SK-N-SH (cell line): ENCODE measurements around the gene ACVR2B.

Experiments used
- EP300 ChIP-seq, 2 experiments: IDR thresholded peaks; 2 replicates each; pipeline versions ENCODE4 v1.4.0 to v1.6.1; 2012; ENCODE audit warnings: borderline replicate concordance in 1 of 2, low read depth in 1 of 2, low read length in 1 of 2
- FOXM1 ChIP-seq: IDR thresholded peaks from 2 replicates; pipeline ENCODE4 v1.4.0; 2012; ENCODE audit warnings: low read depth, mild to moderate bottlenecking
- MXI1 ChIP-seq: IDR thresholded peaks from 2 replicates; pipeline ENCODE4 v1.6.1; 2012; ENCODE audit warnings: mild to moderate bottlenecking, low read depth, low read length, improper control_type of control experiment
- RCOR1 ChIP-seq: fragments of 150-350 bp; IDR thresholded peaks from 2 replicates; pipeline ENCODE4 v1.6.1; 2017; ENCODE audit warnings: antibody characterized with exemption, low read length
- TAF1 ChIP-seq: IDR thresholded peaks from 2 replicates; pipeline ENCODE4 v1.6.1; 2012; ENCODE audit warnings: low read depth, mild to moderate bottlenecking, low read length, moderate library complexity, borderline replicate concordance
- YY1 ChIP-seq: IDR thresholded peaks from 2 replicates; pipeline ENCODE4 v1.4.0; 2012; ENCODE audit warnings: low read depth, mild to moderate bottlenecking
- TF ChIP-seq, protein P1 (sequence below): fragments of 200-600 bp; sonication (generic); IDR thresholded peaks from 2 replicates; pipeline ENCODE4 v1.6.1; 2017; ENCODE audit warnings: antibody characterized with exemption, mild to moderate bottlenecking, moderate library complexity

DNA sequence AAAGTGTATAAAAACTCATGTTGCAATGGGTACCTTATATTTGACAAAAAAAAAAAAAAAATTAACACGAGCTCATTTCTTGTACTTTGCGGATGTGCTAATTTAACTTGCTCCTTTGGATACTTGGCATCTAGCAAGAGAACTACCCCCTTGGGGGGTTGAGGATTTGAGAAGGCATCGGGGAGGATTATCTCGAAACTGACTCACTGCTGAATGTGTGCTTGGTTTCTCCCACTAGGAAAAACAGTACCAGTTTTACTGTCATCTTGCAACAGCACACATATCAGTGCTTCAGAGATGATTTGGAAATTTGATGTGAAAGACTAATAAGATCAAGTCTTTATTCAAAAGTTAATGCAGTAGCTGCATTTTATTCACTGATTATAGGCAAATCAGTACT is 43.3 kb downstream of the ACVR2B start:
- TF ChIP-seq RCOR1 (no peak), MXI1 (no peak), EP300 (IDR thresholded peaks at IDR 0.05; ENCODE audit: borderline replicate concordance in 1 of 2, low read depth in 1 of 2, low read length in 1 of 2) (no peak), TAF1 (no peak), YY1 (no peak), FOXM1 (no peak)
- TF ChIP-seq, protein P1, sequence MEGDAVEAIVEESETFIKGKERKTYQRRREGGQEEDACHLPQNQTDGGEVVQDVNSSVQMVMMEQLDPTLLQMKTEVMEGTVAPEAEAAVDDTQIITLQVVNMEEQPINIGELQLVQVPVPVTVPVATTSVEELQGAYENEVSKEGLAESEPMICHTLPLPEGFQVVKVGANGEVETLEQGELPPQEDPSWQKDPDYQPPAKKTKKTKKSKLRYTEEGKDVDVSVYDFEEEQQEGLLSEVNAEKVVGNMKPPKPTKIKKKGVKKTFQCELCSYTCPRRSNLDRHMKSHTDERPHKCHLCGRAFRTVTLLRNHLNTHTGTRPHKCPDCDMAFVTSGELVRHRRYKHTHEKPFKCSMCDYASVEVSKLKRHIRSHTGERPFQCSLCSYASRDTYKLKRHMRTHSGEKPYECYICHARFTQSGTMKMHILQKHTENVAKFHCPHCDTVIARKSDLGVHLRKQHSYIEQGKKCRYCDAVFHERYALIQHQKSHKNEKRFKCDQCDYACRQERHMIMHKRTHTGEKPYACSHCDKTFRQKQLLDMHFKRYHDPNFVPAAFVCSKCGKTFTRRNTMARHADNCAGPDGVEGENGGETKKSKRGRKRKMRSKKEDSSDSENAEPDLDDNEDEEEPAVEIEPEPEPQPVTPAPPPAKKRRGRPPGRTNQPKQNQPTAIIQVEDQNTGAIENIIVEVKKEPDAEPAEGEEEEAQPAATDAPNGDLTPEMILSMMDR: no peak
